A549 (cell line): ENCODE measurements around the gene TTL. TPM values are rescaled to one million over a fixed set of nuclear protein-coding genes. Genes with fewer than 3 reads are reported as not detected.
"Not testable (repeated sequence)": the region's sequence is repeated elsewhere in the genome, so short reads cannot be mapped to it uniquely, and the experiment has no call there.

Experiments
- ATAC-seq, 2 experiments: fragments of 200-7000 bp in 1 of 2; fragments of >200 bp in 1 of 2; cut with Nextera tagmentation in 1 of 2; cut with Tn5 transposase in 1 of 2; 3 replicates each; pipeline versions ENCODE4 v1.8.0 to v1.9.1; 2018 to 2020; ENCODE audit warnings: mild to moderate bottlenecking in 1 of 2, moderate library complexity in 1 of 2
- CTCF ChIA-PET: fragments of 300-600 bp; sonication (Branson Sonifier 250); formaldehyde crosslinking; extraction: SDS; loops from one replicate; lab custom pipeline; 2021; ENCODE audit warnings: antibody characterized with exemption, inconsistent platforms; lab: Yijun Ruan, JAX
- POLR2A ChIA-PET: fragments of 350-600 bp; formaldehyde crosslinking; extraction: SDS; loops from one replicate; lab custom pipeline; 2021; ENCODE audit warnings: antibody characterized with exemption, inconsistent platforms; lab: Yijun Ruan, JAX
- DNase-seq, 2 experiments: peaks; one replicate each; pipeline versions ENCODE4 v3.0.0 to v3.0.0-alpha.2; 2011 to 2016; ENCODE audit warnings: low read depth in 1 of 2, low spot score in 1 of 2
- FAIRE-seq: peaks from 2 replicates; lab custom pipeline; 2011; peaks lifted over from hg19 to GRCh38; lab: Jason Lieb, UNC
- H3K27ac ChIP-seq, 2 experiments: fragments of >200 bp; sonication (Bioruptor Twin); formaldehyde crosslinking; 3 replicates each; pipeline ENCODE4 v1.5.1; 2016 to 2017
- H3K4me1 ChIP-seq: fragments of >200 bp; sonication (Bioruptor Twin); formaldehyde crosslinking; 3 replicates; pipeline ENCODE4 v1.6.1; 2016
- H3K4me2 ChIP-seq: fragments of >200 bp; sonication (Bioruptor Twin); formaldehyde crosslinking; 3 replicates; pipeline ENCODE4 v1.6.1; 2016
- H3K4me3 ChIP-seq: fragments of >200 bp; sonication (Bioruptor Twin); formaldehyde crosslinking; 3 replicates; pipeline ENCODE4 v1.5.1; 2016
- H3K9me3 ChIP-seq: fragments of >200 bp; sonication (Bioruptor Twin); formaldehyde crosslinking; 3 replicates; pipeline ENCODE4 v1.6.1; 2016
- BCL3 ChIP-seq: fragments of >200 bp; sonication (Bioruptor Twin); formaldehyde crosslinking; IDR thresholded peaks from 3 replicates; pipeline ENCODE4 v1.6.1; 2016
- CHD2 ChIP-seq: fragments of 150-350 bp; IDR thresholded peaks from 2 replicates; pipeline ENCODE4 v1.6.1; 2014; ENCODE audit warnings: low read length; ENCODE audit not compliant: partially characterized antibody
- E2F6 ChIP-seq: IDR thresholded peaks from 2 replicates; pipeline ENCODE4 v1.6.1; 2012; ENCODE audit warnings: low read depth, borderline replicate concordance
- EHMT2 ChIP-seq: fragments of 200-600 bp; sonication (generic); IDR thresholded peaks from 2 replicates; pipeline ENCODE4 v1.6.1; 2016; ENCODE audit warnings: antibody characterized with exemption, low read depth, mild to moderate bottlenecking, moderate library complexity
- EP300 ChIP-seq, 2 experiments: fragments of >200 bp; sonication (Bioruptor Twin); formaldehyde crosslinking; IDR thresholded peaks; 2 replicates in 1 of 2; 3 replicates in 1 of 2; pipeline ENCODE4 v1.6.1; 2016 to 2017
- FOSB ChIP-seq: fragments of 250-450 bp; sonication (Bioruptor Pico); IDR thresholded peaks from 2 replicates; pipeline ENCODE4 v1.5.0; 2020; ENCODE audit warnings: mild to moderate bottlenecking, moderate library complexity
- FOSL2 ChIP-seq, 2 experiments: fragments of 450-650 bp in 1 of 2; fragments of >200 bp in 1 of 2; sonication (Bioruptor Twin) in 1 of 2; formaldehyde crosslinking; IDR thresholded peaks; 2 replicates each; pipeline versions ENCODE4 v1.5.0 to v1.6.1; 2016 to 2020; ENCODE audit warnings: mild to moderate bottlenecking in 1 of 2, moderate library complexity in 1 of 2
- FOXS1 ChIP-seq: fragments of 250-450 bp; sonication (Bioruptor Pico); IDR thresholded peaks from 2 replicates; pipeline ENCODE4 v1.5.0; 2020; ENCODE audit warnings: mild to moderate bottlenecking, moderate library complexity
- GATA3 ChIP-seq: IDR thresholded peaks from 2 replicates; pipeline ENCODE4 v1.6.1; 2012; ENCODE audit warnings: borderline replicate concordance
- HDAC2 ChIP-seq: fragments of 200-600 bp; sonication (generic); IDR thresholded peaks from 2 replicates; pipeline ENCODE4 v1.6.1; 2016
- HOXA7 ChIP-seq: fragments of 250-450 bp; sonication (Bioruptor Pico); IDR thresholded peaks from 2 replicates; pipeline ENCODE4 v1.5.0; 2020; ENCODE audit warnings: mild to moderate bottlenecking, moderate library complexity
- HOXB13 ChIP-seq: fragments of 250-450 bp; sonication (Bioruptor Pico); IDR thresholded peaks from 2 replicates; pipeline ENCODE4 v1.5.0; 2020; ENCODE audit warnings: low read depth, mild to moderate bottlenecking, moderate library complexity
- MYC ChIP-seq: IDR thresholded peaks from 2 replicates; pipeline ENCODE4 v1.6.1; 2012; ENCODE audit warnings: mild to moderate bottlenecking, inconsistent platforms, low read length, improper control_type of control experiment, borderline replicate concordance
- NFE2L2 ChIP-seq: fragments of 150-350 bp; conservative IDR thresholded peaks from 2 replicates; pipeline ENCODE4 v1.6.1; 2014; ENCODE audit warnings: low read length
- NR3C1 ChIP-seq: fragments of >200 bp; sonication (Bioruptor Twin); formaldehyde crosslinking; IDR thresholded peaks from 3 replicates; pipeline ENCODE4 v1.6.1; 2017
- PHF8 ChIP-seq: fragments of 200-600 bp; sonication (generic); IDR thresholded peaks from 2 replicates; pipeline ENCODE4 v1.6.1; 2016; ENCODE audit warnings: low read depth, mild to moderate bottlenecking, antibody characterized with exemption, moderate library complexity, borderline replicate concordance
- RAD21 ChIP-seq, 2 experiments: fragments of >200 bp in 1 of 2; sonication (Bioruptor Twin) in 1 of 2; formaldehyde crosslinking in 1 of 2; IDR thresholded peaks in 1 of 2; conservative IDR thresholded peaks in 1 of 2; 2 replicates in 1 of 2; 3 replicates in 1 of 2; pipeline ENCODE4 v1.6.1; 2012 to 2018; ENCODE audit warnings: inconsistent platforms in 1 of 2
- RARB ChIP-seq: fragments of 250-450 bp; sonication (Bioruptor Pico); IDR thresholded peaks from 2 replicates; pipeline ENCODE4 v1.8.0; 2021; ENCODE audit warnings: mild to moderate bottlenecking, moderate library complexity
- RCOR1 ChIP-seq: fragments of 150-350 bp; IDR thresholded peaks from 2 replicates; pipeline ENCODE4 v1.6.1; 2014; ENCODE audit warnings: antibody characterized with exemption, low read length, low read depth
- RFX5 ChIP-seq: fragments of 450-650 bp; IDR thresholded peaks from 2 replicates; pipeline ENCODE4 v1.7.1; 2014; ENCODE audit warnings: antibody characterized with exemption, mild to moderate bottlenecking, moderate library complexity
- SREBF2 ChIP-seq: fragments of 450-650 bp; IDR thresholded peaks from 2 replicates; pipeline ENCODE4 v1.6.1; 2014; ENCODE audit warnings: mild to moderate bottlenecking, moderate library complexity
- TFCP2L1 ChIP-seq: fragments of 250-450 bp; sonication (Bioruptor Pico); IDR thresholded peaks from 2 replicates; pipeline ENCODE4 v1.5.0; 2021; ENCODE audit warnings: mild to moderate bottlenecking
- TP53 ChIP-seq: fragments of 250-450 bp; sonication (Bioruptor Pico); IDR thresholded peaks from 2 replicates; pipeline ENCODE4 v1.5.0; 2021; ENCODE audit warnings: mild to moderate bottlenecking, moderate library complexity
- USF2 ChIP-seq: fragments of 450-650 bp; IDR thresholded peaks from 2 replicates; pipeline ENCODE4 v1.6.1; 2014; ENCODE audit warnings: antibody characterized with exemption
- ZC3H11A ChIP-seq: fragments of 450-650 bp; IDR thresholded peaks from 2 replicates; pipeline ENCODE4 v1.6.1; 2014; ENCODE audit warnings: antibody characterized with exemption, mild to moderate bottlenecking
- WGBS: methylation state at CpG from one replicate; pipeline ENCODE4 v1.1.6; 2017; ENCODE audit errors: missing lambda C conversion rate; 5-methylcytosine and 5-hydroxymethylcytosine counted together
- polyA plus RNA-seq, 4 experiments: library from polyadenylated mRNA; depleted of rRNA in 3 of 4; stranded (reverse); fragments of >200 nt; fragmentation: RNase III in 1 of 4; extraction: RNeasy Plus Mini Kit Qiagen cat#74134 plus additional on column Dnase treatment in 1 of 4; gene quantifications; 2 replicates in 3 of 4; 3 replicates in 1 of 4; pipeline ENCODE4 v1.2.3, GENCODE V29; 2011 to 2017
- TF ChIP-seq, protein P1 (sequence below): IDR thresholded peaks from 2 replicates; pipeline ENCODE4 v1.6.1; 2012
- TF ChIP-seq, protein P2 (sequence below): IDR thresholded peaks from 2 replicates; pipeline ENCODE4 v1.6.1; 2012

Gene TTL
- polyA plus RNA-seq, 2 of the 4 experiments (the other 2 are of a cell fraction), result 29.7 to 33.1 TPM

GRCh38 chr2:112534826-112535225 is 52.9 kb downstream of the TTL start:
- H3K4me1 ChIP-seq, result no peaks in the 10 kb centered on the region
- no peak for ATAC-seq
- FAIRE-seq, result no peak
- no peak overlapping the region for H3K27ac ChIP-seq
- DNase-seq, result no peak
- no peak overlapping the region for H3K4me2 ChIP-seq
- no peak overlapping the region for H3K4me3 ChIP-seq
- CTCF ChIA-PET, result no interaction called here
- WGBS, result 55% methylated on average over 1 of the region's 1 CpG
- H3K9me3 ChIP-seq, result no peaks in the 10 kb centered on the region
- POLR2A ChIA-PET, result no interaction called here
- TF ChIP-seq BCL3, result no peak
- TF ChIP-seq SREBF2, result no peak
- TF ChIP-seq GATA3, result no peak
- TF ChIP-seq RARB (CRISPR knock-in tag), result no peak
- no peak for TF ChIP-seq E2F6
- no peak for TF ChIP-seq RFX5
- no peak for TF ChIP-seq HDAC2
- no peak for TF ChIP-seq TP53
- no peak for TF ChIP-seq EHMT2
- TF ChIP-seq, protein P1, sequence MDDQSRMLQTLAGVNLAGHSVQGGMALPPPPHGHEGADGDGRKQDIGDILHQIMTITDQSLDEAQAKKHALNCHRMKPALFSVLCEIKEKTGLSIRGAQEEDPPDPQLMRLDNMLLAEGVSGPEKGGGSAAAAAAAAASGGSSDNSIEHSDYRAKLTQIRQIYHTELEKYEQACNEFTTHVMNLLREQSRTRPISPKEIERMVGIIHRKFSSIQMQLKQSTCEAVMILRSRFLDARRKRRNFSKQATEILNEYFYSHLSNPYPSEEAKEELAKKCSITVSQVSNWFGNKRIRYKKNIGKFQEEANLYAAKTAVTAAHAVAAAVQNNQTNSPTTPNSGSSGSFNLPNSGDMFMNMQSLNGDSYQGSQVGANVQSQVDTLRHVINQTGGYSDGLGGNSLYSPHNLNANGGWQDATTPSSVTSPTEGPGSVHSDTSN, result no peak
- TF ChIP-seq PHF8, result no peak
- TF ChIP-seq HOXB13 (CRISPR knock-in tag), result no peak
- TF ChIP-seq RAD21 (conservative IDR thresholded peaks at IDR 0.05 in 1 of 2, IDR thresholded peaks at IDR 0.05 in 1 of 2), result no peak
- no peak for TF ChIP-seq FOXS1 (CRISPR knock-in tag)
- TF ChIP-seq RCOR1, result no peak
- TF ChIP-seq FOSL2 (IDR thresholded peaks at IDR 0.05), result no peak
- no peak for TF ChIP-seq FOSL2 (CRISPR knock-in tag; IDR thresholded peaks at IDR 0.05)
- no peak for TF ChIP-seq FOSB (CRISPR knock-in tag)
- TF ChIP-seq NFE2L2, result no peak
- TF ChIP-seq EP300 (IDR thresholded peaks at IDR 0.05), result no peak
- TF ChIP-seq, protein P2, sequence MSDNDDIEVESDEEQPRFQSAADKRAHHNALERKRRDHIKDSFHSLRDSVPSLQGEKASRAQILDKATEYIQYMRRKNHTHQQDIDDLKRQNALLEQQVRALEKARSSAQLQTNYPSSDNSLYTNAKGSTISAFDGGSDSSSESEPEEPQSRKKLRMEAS, result no peak

DNA sequence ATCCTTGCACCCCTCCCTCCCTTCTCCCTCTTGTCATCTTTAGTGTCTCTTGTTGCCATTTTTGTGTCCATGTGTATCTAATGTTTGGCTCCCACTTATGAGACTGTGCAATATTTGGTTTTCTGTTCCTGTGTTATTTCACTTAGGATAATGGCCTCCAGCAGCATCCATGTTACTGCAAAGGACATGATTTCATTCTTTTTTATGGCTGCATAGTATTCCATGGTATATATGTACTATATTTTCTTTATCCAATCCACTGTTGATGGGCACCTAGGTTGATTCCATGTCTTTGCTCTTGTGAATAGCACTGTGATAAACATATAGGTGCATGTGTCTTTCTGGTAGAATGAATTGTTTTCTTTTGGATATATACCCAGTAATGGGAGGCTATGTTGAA is 54.7 kb downstream of the TTL start:
- ATAC-seq, DNase-seq, H3K4me2 ChIP-seq, H3K27ac ChIP-seq, H3K4me1 ChIP-seq, H3K9me3 ChIP-seq, H3K4me3 ChIP-seq, POLR2A ChIA-PET, FAIRE-seq: not testable (repeated sequence)
- CTCF ChIA-PET, result interaction anchor here (1.1 to 1.8 kb wide), 2 partner anchors 56 to 361 kb away, joined by 3 to 4 read pairs; no protein-coding TSS in a partner anchor

- CTCF ChIA-PET, result no interaction called here
- no peak overlapping the region for H3K27ac ChIP-seq
- H3K9me3 ChIP-seq, result no peaks in the 10 kb centered on the region
- DNase-seq, result no peak
- POLR2A ChIA-PET, result no interaction called here
- no peak overlapping the region for H3K4me2 ChIP-seq
- H3K4me3 ChIP-seq, result no peak overlapping the region
- peaks cover 14% of the 10 kb centered on the region; the same call in 2 of the 3 replicates for H3K4me1 ChIP-seq
- ATAC-seq, result no peak
- TF ChIP-seq HOXA7 (CRISPR knock-in tag) (no peak), ZC3H11A (no peak), GATA3 (no peak), USF2 (no peak), RAD21 (conservative IDR thresholded peaks at IDR 0.05 in 1 of 2, IDR thresholded peaks at IDR 0.05 in 1 of 2) (no peak), CHD2 (no peak), NR3C1 (no peak), MYC (no peak), TFCP2L1 (CRISPR knock-in tag) (no peak), RARB (CRISPR knock-in tag) (no peak)
- TF ChIP-seq, protein P1, result no peak
- FAIRE-seq, result no peak
- WGBS, result 64% methylated on average over 2 of the region's 2 CpGs
Observed at GRCh38 chr2:112539306-112539705, 57.4 kb downstream of the TTL start.
